ENCODE results near the gene WASHC3.
"Not testable (repeated sequence)": the region's sequence is repeated elsewhere in the genome, so short reads cannot be mapped to it uniquely, and the experiment has no call there.

GRCh38 chr12:102089228-102089835 is 27.5 kb upstream of the WASHC3 start:
- not testable (repeated sequence) for TF ChIP-seq CTCF (IDR thresholded peaks at IDR 0.05; ENCODE audit: low read depth, low read length, missing input control); YY1 (IDR thresholded peaks at IDR 0.05); MAX (IDR thresholded peaks at IDR 0.05); TAF1 (conservative IDR thresholded peaks at IDR 0.05)

Measured in liver (tissue), 3 donors.